GM23248 (cell line): Measurements from ENCODE around the gene GRID2. TPM values are rescaled to one million over a fixed set of nuclear protein-coding genes. Genes with fewer than 3 reads are reported as not detected.

ENCODE experiments used
- DNase-seq: peaks from one replicate; pipeline ENCODE4 v3.0.0-alpha.2; 2015
- H2AFZ ChIP-seq: fragments of 200-600 bp; sonication (generic); 2 replicates; pipeline ENCODE4 v1.6.1; 2016; ENCODE audit warnings: antibody characterized with exemption
- H3F3A ChIP-seq: fragments of 200-600 bp; sonication (generic); 2 replicates; pipeline ENCODE4 v1.6.1; 2016; ENCODE audit warnings: mild to moderate bottlenecking, antibody characterized with exemption, mixed run types; ENCODE audit not compliant: insufficient read depth
- H3K27ac ChIP-seq: fragments of 200-600 bp; sonication (generic); 2 replicates; pipeline ENCODE4 v1.5.1; 2016; ENCODE audit warnings: mild to moderate bottlenecking
- H3K27me3 ChIP-seq: fragments of 200-600 bp; sonication (generic); replicated peaks from 2 replicates; pipeline ENCODE4 v1.6.1; 2016; ENCODE audit warnings: mild to moderate bottlenecking; ENCODE audit not compliant: insufficient read depth
- H3K36me3 ChIP-seq: fragments of 200-600 bp; sonication (generic); 2 replicates; pipeline ENCODE4 v1.6.1; 2016; ENCODE audit warnings: low read depth, mild to moderate bottlenecking
- H3K4me1 ChIP-seq: fragments of 200-600 bp; sonication (generic); 2 replicates; pipeline ENCODE4 v1.6.1; 2016; ENCODE audit warnings: mild to moderate bottlenecking; ENCODE audit not compliant: insufficient read depth
- H3K4me2 ChIP-seq: fragments of 200-600 bp; sonication (generic); one replicate; pipeline ENCODE4 v1.6.1; 2016; ENCODE audit warnings: mild to moderate bottlenecking; ENCODE audit not compliant: unreplicated experiment
- H3K4me3 ChIP-seq: fragments of 200-600 bp; sonication (generic); 2 replicates; pipeline ENCODE4 v1.5.1; 2016; ENCODE audit warnings: mild to moderate bottlenecking
- H3K79me2 ChIP-seq: fragments of 200-600 bp; sonication (generic); 2 replicates; pipeline ENCODE4 v1.6.1; 2016; ENCODE audit warnings: mild to moderate bottlenecking; ENCODE audit not compliant: insufficient read depth
- H3K9ac ChIP-seq: fragments of 200-600 bp; sonication (generic); 2 replicates; pipeline ENCODE4 v1.6.1; 2016; ENCODE audit warnings: mild to moderate bottlenecking
- H3K9me2 ChIP-seq: fragments of 200-600 bp; sonication (generic); 2 replicates; pipeline ENCODE4 v1.6.1; 2016; ENCODE audit warnings: mixed run types, mild to moderate bottlenecking, moderate library complexity; ENCODE audit not compliant: insufficient read depth
- H3K9me3 ChIP-seq: fragments of 200-600 bp; sonication (generic); one replicate; pipeline ENCODE4 v1.6.1; 2017; ENCODE audit warnings: low read depth
- H4K20me1 ChIP-seq: fragments of 200-600 bp; sonication (generic); 2 replicates; pipeline ENCODE4 v1.6.0; 2016; ENCODE audit not compliant: insufficient read depth
- EZH2 ChIP-seq: fragments of 200-600 bp; sonication (generic); IDR thresholded peaks from 2 replicates; pipeline ENCODE4 v1.6.1; 2018; ENCODE audit warnings: antibody characterized with exemption, mild to moderate bottlenecking; ENCODE audit not compliant: insufficient read depth, poor library complexity, severe bottlenecking
- EZH2phosphoT487 ChIP-seq: fragments of 200-600 bp; sonication (generic); IDR thresholded peaks from 2 replicates; pipeline ENCODE4 v1.6.1; 2018; ENCODE audit warnings: antibody characterized with exemption, moderate library complexity, mild to moderate bottlenecking, low read depth; ENCODE audit not compliant: insufficient read depth
- WGBS, 2 experiments: methylation state at CpG; one replicate each; pipeline ENCODE4 v1.1.6; 2015 to 2017; ENCODE audit warnings: low lambda C conversion rate in 2 of 2, low coverage in 1 of 2; ENCODE audit errors: missing lambda C conversion rate in 2 of 2; 5-methylcytosine and 5-hydroxymethylcytosine counted together
- in situ Hi-C: fragments of 300-500 bp; cut with MboI; formaldehyde crosslinking; loops from 2 replicates; pipeline ENCODE4 v1.15.0; 2020
- polyA plus RNA-seq: library from polyadenylated mRNA; unstranded; fragments of >200 nt; fragmentation: Nextera tagmentation; extraction: Ambion mirVana; gene quantifications from 2 replicates; pipeline ENCODE4 v1.2.1, GENCODE V29; 2016
- total RNA-seq: library from RNA; depleted of rRNA; stranded (reverse); fragments of >200 nt; shearing (Covaris generic); gene quantifications from 2 replicates; pipeline ENCODE4 v1.2.3, GENCODE V29; 2014

The GRID2 gene
- total and polyA plus RNA-seq, 2 experiments from 2014 or later = not detected

- H3K79me2 ChIP-seq = no peaks in the 10 kb centered on the region
- no peaks in the 10 kb centered on the region for H4K20me1 ChIP-seq
- H3K9me2 ChIP-seq = no peaks in the 10 kb centered on the region
- H3K36me3 ChIP-seq = no peaks in the 10 kb centered on the region
- H3K4me1 ChIP-seq = no peaks in the 10 kb centered on the region
- no peak overlapping the region for H3K4me2 ChIP-seq
- H3F3A ChIP-seq = no peaks in the 10 kb centered on the region
- H3K27me3 ChIP-seq = no peaks in the 10 kb centered on the region
- no peak overlapping the region for H3K9ac ChIP-seq
- no peaks in the 10 kb centered on the region for H3K9me3 ChIP-seq
- in situ Hi-C loops = no loop called here
- no peak overlapping the region for H3K27ac ChIP-seq
- WGBS, 2 experiments = 0% methylated on average over 1 of the region's 1 CpG
- no peak for DNase-seq
- H2AFZ ChIP-seq = no peak overlapping the region
- TF ChIP-seq EZH2 (no peak), EZH2phosphoT487 (no peak)
- H3K4me3 ChIP-seq = no peak overlapping the region
Measured at GRCh38 chr4:93561842-93562241, 1258.1 kb downstream of the GRID2 start.

- TF ChIP-seq EZH2phosphoT487 (no peak), EZH2 (no peak)
- H3K9me2 ChIP-seq = no peaks in the 10 kb centered on the region
- no peaks in the 10 kb centered on the region for H3K36me3 ChIP-seq
- no peaks in the 10 kb centered on the region for H3K79me2 ChIP-seq
- H3F3A ChIP-seq = no peaks in the 10 kb centered on the region
- H3K4me1 ChIP-seq = no peaks in the 10 kb centered on the region
- in situ Hi-C loops = no loop called here
- no peak overlapping the region for H3K27ac ChIP-seq
- DNase-seq = no peak
- no peaks in the 10 kb centered on the region for H4K20me1 ChIP-seq
- H3K27me3 ChIP-seq = no peaks in the 10 kb centered on the region
- no peak overlapping the region for H3K4me3 ChIP-seq
- H3K4me2 ChIP-seq = no peak overlapping the region
- no peaks in the 10 kb centered on the region for H3K9me3 ChIP-seq
- WGBS, 2 experiments = 50 to 59% methylated on average over 4 of the region's 4 CpGs
- H2AFZ ChIP-seq = no peak overlapping the region
- H3K9ac ChIP-seq = no peak overlapping the region
Measured at GRCh38 chr4:93568758-93569157, 1265.0 kb downstream of the GRID2 start.

GRCh38 chr4:93573285-93573684 lies 1269.5 kb downstream of the GRID2 start:
- no peak overlapping the region for H3K4me3 ChIP-seq
- no peaks in the 10 kb centered on the region for H3K27me3 ChIP-seq
- no peaks in the 10 kb centered on the region for H3K79me2 ChIP-seq
- H2AFZ ChIP-seq = no peak overlapping the region
- in situ Hi-C loops = no loop called here
- H3K36me3 ChIP-seq = no peaks in the 10 kb centered on the region
- H3K9ac ChIP-seq = no peak overlapping the region
- no peaks in the 10 kb centered on the region for H3K9me2 ChIP-seq
- no peak overlapping the region for H3K4me2 ChIP-seq
- H3K9me3 ChIP-seq = no peaks in the 10 kb centered on the region
- H3F3A ChIP-seq = no peaks in the 10 kb centered on the region
- DNase-seq = no peak
- H3K27ac ChIP-seq = no peak overlapping the region
- no peaks in the 10 kb centered on the region for H4K20me1 ChIP-seq
- H3K4me1 ChIP-seq = no peaks in the 10 kb centered on the region
- TF ChIP-seq EZH2phosphoT487 (no peak), EZH2 (no peak)

GRCh38 chr4:93578942-93579341 lies 1275.2 kb downstream of the GRID2 start:
- Histone ChIP-seq H3K9ac (no peak overlapping the region), H3K4me3 (no peak overlapping the region), H3K4me1 (no peaks in the 10 kb centered on the region), H3F3A (no peaks in the 10 kb centered on the region), H3K27ac (no peak overlapping the region), H3K79me2 (no peaks in the 10 kb centered on the region), H3K4me2 (no peak overlapping the region), H3K9me3 (no peaks in the 10 kb centered on the region), H2AFZ (no peak overlapping the region), H3K27me3 (no peaks in the 10 kb centered on the region), H3K9me2 (no peaks in the 10 kb centered on the region), H3K36me3 (no peaks in the 10 kb centered on the region), H4K20me1 (no peaks in the 10 kb centered on the region)
- WGBS, 2 experiments = 12 to 13% methylated on average over 4 of the region's 4 CpGs
- TF ChIP-seq EZH2 (no peak), EZH2phosphoT487 (no peak)
- DNase-seq = no peak
- in situ Hi-C loops = no loop called here

GRCh38 chr4:93605163-93605562 lies 1301.4 kb downstream of the GRID2 start:
- no peaks in the 10 kb centered on the region for H3K9me3 ChIP-seq
- no peak overlapping the region for H2AFZ ChIP-seq
- 2 to 12% methylated on average over 1 of the region's 1 CpG for WGBS, 2 experiments
- no peaks in the 10 kb centered on the region for H3F3A ChIP-seq
- in situ Hi-C loops = no loop called here
- no peaks in the 10 kb centered on the region for H3K36me3 ChIP-seq
- no peak overlapping the region for H3K4me3 ChIP-seq
- no peaks in the 10 kb centered on the region for H3K9me2 ChIP-seq
- H3K27me3 ChIP-seq = no peaks in the 10 kb centered on the region
- no peaks in the 10 kb centered on the region for H4K20me1 ChIP-seq
- DNase-seq = no peak
- no peaks in the 10 kb centered on the region for H3K79me2 ChIP-seq
- H3K27ac ChIP-seq = no peak overlapping the region
- no peaks in the 10 kb centered on the region for H3K4me1 ChIP-seq
- TF ChIP-seq EZH2phosphoT487 = no peak
- no peak for TF ChIP-seq EZH2
- no peak overlapping the region for H3K4me2 ChIP-seq
- no peak overlapping the region for H3K9ac ChIP-seq
